ENCODE measurements around the gene STXBP5. TPM values are rescaled to one million over a fixed set of nuclear protein-coding genes. Genes with fewer than 3 reads are reported as not detected.
A peak's percentile ranks its signal among the peaks of the same experiment; 100 is the strongest.

Gene STXBP5
- total RNA-seq, 6 donors from 2014 or later = 10.5 to 26.5 (median 15.7) TPM

GRCh38 chr6:147406783-147407182, 202.6 kb downstream of the STXBP5 start:
- H3K36me3 ChIP-seq = no peaks in the 10 kb centered on the region
- no peak for TF ChIP-seq POLR2AphosphoS5 (IDR thresholded peaks at IDR 0.05)
- TF ChIP-seq POLR2A (IDR thresholded peaks at IDR 0.05) = no peak
- no peak for TF ChIP-seq CTCF (IDR thresholded peaks at IDR 0.05)
- TF ChIP-seq EP300 (IDR thresholded peaks at IDR 0.05) = no peak
- ATAC-seq (ENCODE audit: low FRiP score in 2 of 2) = peak in 1 of 2 donors; percentile 39

GRCh38 chr6:147407571-147407970, 203.4 kb downstream of the STXBP5 start:
- H3K27ac ChIP-seq = no peak overlapping the region
- H3K27me3 ChIP-seq = no peaks in the 10 kb centered on the region
- TF ChIP-seq EP300 (IDR thresholded peaks at IDR 0.05) (no peak), CTCF (IDR thresholded peaks at IDR 0.05) (no peak), POLR2A (IDR thresholded peaks at IDR 0.05) (no peak), POLR2AphosphoS5 (IDR thresholded peaks at IDR 0.05) (no peak)
- H3K9me3 ChIP-seq = no peaks in the 10 kb centered on the region
- ATAC-seq (ENCODE audit: low FRiP score in 2 of 2) (no peak), DNase-seq (no peak)
- H3K4me1 ChIP-seq = no peaks in the 10 kb centered on the region
- no peaks in the 10 kb centered on the region for H3K36me3 ChIP-seq
- H3K4me3 ChIP-seq = no peak overlapping the region
- 88 to 89% methylated on average over 3 to 8 of the region's 8 CpGs for WGBS, 2 donors

More at GRCh38 chr6:147406783-147407182, 202.6 kb downstream of the STXBP5 start:
- 80 to 95% methylated on average over 1 to 27 of the region's 27 CpGs for WGBS, 2 donors
- no peak overlapping the region for H3K27ac ChIP-seq
- no peak overlapping the region for H3K4me3 ChIP-seq
- no peaks in the 10 kb centered on the region for H3K4me1 ChIP-seq
- DNase-seq = peak in 1 of 2 donors; percentile 66
- H3K9me3 ChIP-seq = no peaks in the 10 kb centered on the region
- H3K27me3 ChIP-seq = no peaks in the 10 kb centered on the region

- ATAC-seq (ENCODE audit: low FRiP score in 2 of 2) = no peak
- TF ChIP-seq POLR2A (IDR thresholded peaks at IDR 0.05) (no peak), EP300 (IDR thresholded peaks at IDR 0.05) (no peak), POLR2AphosphoS5 (IDR thresholded peaks at IDR 0.05) (no peak), CTCF (IDR thresholded peaks at IDR 0.05) (no peak)
- WGBS, 2 donors = 81 to 87% methylated on average over 4 of the region's 4 CpGs
Measured at GRCh38 chr6:147416622-147417021, 212.4 kb downstream of the STXBP5 start.

GRCh38 chr6:147417954-147418353, 213.7 kb downstream of the STXBP5 start:
- no peak for ATAC-seq (ENCODE audit: low FRiP score in 2 of 2)
- WGBS, 2 donors = 93 to 97% methylated on average over 7 of the region's 7 CpGs
- TF ChIP-seq POLR2AphosphoS5 (IDR thresholded peaks at IDR 0.05) = no peak
- TF ChIP-seq EP300 (IDR thresholded peaks at IDR 0.05) = no peak
- TF ChIP-seq POLR2A (IDR thresholded peaks at IDR 0.05) = no peak
- no peak for TF ChIP-seq CTCF (IDR thresholded peaks at IDR 0.05)
- Histone ChIP-seq H3K36me3 (no peaks in the 10 kb centered on the region), H3K27me3 (no peaks in the 10 kb centered on the region), H3K4me1 (no peaks in the 10 kb centered on the region), H3K9me3 (no peaks in the 10 kb centered on the region), H3K4me3 (no peak overlapping the region), H3K27ac (no peak overlapping the region)
- DNase-seq = no peak

More at GRCh38 chr6:147416622-147417021, 212.4 kb downstream of the STXBP5 start:
- no peaks in the 10 kb centered on the region for H3K9me3 ChIP-seq
- no peaks in the 10 kb centered on the region for H3K36me3 ChIP-seq
- no peaks in the 10 kb centered on the region for H3K4me1 ChIP-seq
- H3K27me3 ChIP-seq = no peaks in the 10 kb centered on the region
- no peak overlapping the region for H3K4me3 ChIP-seq
- H3K27ac ChIP-seq = no peak overlapping the region
- DNase-seq = no peak

- no peaks in the 10 kb centered on the region for H3K36me3 ChIP-seq
- 81 to 83% methylated on average over 4 of the region's 4 CpGs for WGBS, 2 donors
Measured at GRCh38 chr6:147418523-147418922, 214.3 kb downstream of the STXBP5 start.

More at GRCh38 chr6:147418523-147418922, 214.3 kb downstream of the STXBP5 start:
- TF ChIP-seq CTCF (IDR thresholded peaks at IDR 0.05) = no peak
- no peak for TF ChIP-seq EP300 (IDR thresholded peaks at IDR 0.05)
- no peak for TF ChIP-seq POLR2AphosphoS5 (IDR thresholded peaks at IDR 0.05)
- no peak for TF ChIP-seq POLR2A (IDR thresholded peaks at IDR 0.05)
- ATAC-seq (ENCODE audit: low FRiP score in 2 of 2) (no peak), DNase-seq (no peak)
- no peak overlapping the region for H3K27ac ChIP-seq
- H3K9me3 ChIP-seq = no peaks in the 10 kb centered on the region
- no peak overlapping the region for H3K4me3 ChIP-seq
- H3K27me3 ChIP-seq = no peaks in the 10 kb centered on the region
- no peaks in the 10 kb centered on the region for H3K4me1 ChIP-seq

All from upper lobe of left lung (tissue), 6 donors.